Progenitor cell of endocrine pancreas (in vitro differentiated cells): Measurements from ENCODE around the gene SLC25A42. TPM values are rescaled to one million over a fixed set of nuclear protein-coding genes. Genes with fewer than 3 reads are reported as not detected.

ENCODE experiments used
- DNase-seq: peaks from one replicate; pipeline ENCODE4 v3.0.0; 2021; ENCODE audit warnings: low spot score; ENCODE audit not compliant: unreplicated experiment
- H3K27ac Mint-ChIP-seq: 2 replicates; pipeline ENCODE4 v1.8.0; 2021; ENCODE audit warnings: mild to moderate bottlenecking, moderate library complexity, mixed read lengths
- H3K27me3 Mint-ChIP-seq: 2 replicates; pipeline ENCODE4 v1.8.0; 2021; ENCODE audit warnings: mixed read lengths
- H3K36me3 Mint-ChIP-seq: 2 replicates; pipeline ENCODE4 v1.8.0; 2022; ENCODE audit warnings: mixed read lengths; ENCODE audit not compliant: insufficient read depth
- H3K4me1 Mint-ChIP-seq: 2 replicates; pipeline ENCODE4 v1.8.0; 2021; ENCODE audit warnings: low read depth, mixed read lengths
- H3K4me3 Mint-ChIP-seq: 2 replicates; pipeline ENCODE4 v1.8.0; 2021; ENCODE audit warnings: low read depth, mild to moderate bottlenecking, moderate library complexity, mixed read lengths
- H3K9me3 Mint-ChIP-seq: 2 replicates; pipeline ENCODE4 v1.8.0; 2021; ENCODE audit warnings: low read depth, mixed read lengths
- CTCF ChIP-seq: fragments of 200-600 bp; sonication (generic); IDR thresholded peaks from one replicate; pipeline ENCODE4 v1.5.0; 2021; ENCODE audit warnings: antibody characterized with exemption, mild to moderate bottlenecking; ENCODE audit not compliant: unreplicated experiment
- total RNA-seq: library from RNA; stranded (reverse); gene quantifications from 2 replicates; pipeline ENCODE4 v1.2.1, GENCODE V29; 2021

Gene SLC25A42
- total RNA-seq, 1 donor from 2014 or later: 10.5 TPM

DNA sequence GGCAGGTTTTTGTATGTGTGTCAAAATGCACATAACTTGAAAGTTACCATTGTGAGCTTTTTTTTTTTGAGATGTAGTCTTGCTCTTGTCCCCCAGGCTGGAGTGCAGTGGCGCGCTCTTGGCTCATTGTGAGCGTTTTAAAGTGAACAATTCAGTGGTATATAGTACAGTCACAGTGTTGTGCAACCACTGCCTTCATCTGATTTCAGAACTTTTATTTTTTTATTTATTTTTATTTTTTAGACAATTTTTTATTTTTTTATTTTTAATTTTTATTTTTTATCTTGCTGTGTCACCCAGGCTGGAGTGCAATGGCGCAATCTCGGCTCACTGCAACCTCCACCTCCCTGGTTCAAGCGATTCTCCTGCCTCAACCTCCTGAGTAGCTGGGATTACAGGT is 15.0 kb downstream of the SLC25A42 start:
- H3K4me3 Mint-ChIP-seq: no peak overlapping the region
- peaks cover 14% of the 10 kb centered on the region for H3K27me3 Mint-ChIP-seq

DNA sequence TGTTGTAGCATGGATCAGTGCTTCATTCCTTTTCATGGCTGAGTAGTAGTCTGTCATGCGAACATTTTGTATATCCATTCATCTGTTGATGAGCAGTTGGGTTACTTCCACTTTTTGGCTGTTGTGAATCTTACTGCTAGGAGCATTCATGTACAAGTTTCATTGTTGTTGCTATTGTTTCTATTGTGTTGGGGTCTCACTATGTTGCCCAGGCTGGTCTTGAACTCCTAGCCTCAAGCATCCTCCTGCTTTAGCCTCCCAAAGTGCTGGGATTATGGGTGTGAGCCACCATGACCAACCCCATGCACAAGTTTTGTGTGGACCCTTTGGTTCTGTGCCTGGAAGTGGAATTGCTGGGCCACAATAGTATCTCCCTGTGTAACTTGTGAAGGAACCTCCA is 15.8 kb downstream of the SLC25A42 start:
- Mint-ChIP-seq H3K4me3 (no peak overlapping the region), H3K36me3 (peaks cover 3% of the 10 kb centered on the region), H3K4me1 (peaks cover under 1% of the 10 kb centered on the region), H3K9me3 (no peaks in the 10 kb centered on the region), H3K27me3 (peaks cover 12% of the 10 kb centered on the region), H3K27ac (no peak overlapping the region)
- TF ChIP-seq CTCF: no peak
- DNase-seq: no peak

More for the DNA sequence above, 15.0 kb downstream of the SLC25A42 start:
- no peak overlapping the region for H3K27ac Mint-ChIP-seq
- peaks cover 8% of the 10 kb centered on the region for H3K4me1 Mint-ChIP-seq
- H3K9me3 Mint-ChIP-seq: no peaks in the 10 kb centered on the region
- H3K36me3 Mint-ChIP-seq: peaks cover 3% of the 10 kb centered on the region
- TF ChIP-seq CTCF: no peak
- no peak for DNase-seq

- Mint-ChIP-seq H3K4me1 (no peaks in the 10 kb centered on the region), H3K36me3 (peaks cover 3% of the 10 kb centered on the region), H3K27ac (no peak overlapping the region), H3K9me3 (no peaks in the 10 kb centered on the region), H3K27me3 (peaks cover 4% of the 10 kb centered on the region), H3K4me3 (no peak overlapping the region)
- TF ChIP-seq CTCF: no peak
- DNase-seq: no peak
These were observed 17.9 kb downstream of the SLC25A42 start for GRCh38 chr19:19081642-19082151.

DNA sequence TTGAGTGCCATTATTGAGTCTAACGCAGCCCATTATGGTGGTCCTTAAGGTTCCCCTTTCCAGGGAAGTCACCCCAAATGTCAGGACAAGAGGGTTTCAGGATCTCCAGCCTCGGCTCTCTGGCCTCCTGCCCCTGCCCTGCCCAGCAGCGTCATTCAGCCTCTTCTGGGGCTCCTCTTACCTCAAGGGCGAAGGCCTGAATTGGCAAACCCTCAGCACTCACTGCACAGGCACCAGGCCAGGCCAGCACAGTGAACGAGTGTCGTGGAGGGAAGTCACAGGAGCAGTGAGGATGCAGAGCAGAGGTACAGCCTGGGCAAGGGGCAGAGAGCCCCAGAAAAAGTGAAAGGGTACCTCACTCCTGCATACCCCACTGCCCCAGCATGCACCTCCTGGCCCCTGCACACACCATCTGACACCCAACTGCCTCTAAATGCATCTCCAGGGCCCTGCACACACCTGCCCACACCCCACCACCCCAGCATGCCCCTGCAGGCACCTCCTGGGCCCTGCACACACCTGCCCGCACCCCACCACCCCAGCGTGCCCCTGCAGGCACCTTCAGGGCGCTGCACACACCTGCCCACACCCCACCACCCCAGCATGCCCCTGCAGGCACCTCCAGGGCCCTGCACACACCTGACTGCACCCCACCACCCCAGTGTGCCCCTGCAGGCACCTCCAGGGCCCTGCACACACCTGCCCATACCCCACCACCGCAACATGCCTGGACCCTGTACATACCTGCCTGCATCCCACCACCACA is 19.8 kb downstream of the SLC25A42 start:
- H3K27me3 Mint-ChIP-seq: peaks cover 4% of the 10 kb centered on the region

DNA sequence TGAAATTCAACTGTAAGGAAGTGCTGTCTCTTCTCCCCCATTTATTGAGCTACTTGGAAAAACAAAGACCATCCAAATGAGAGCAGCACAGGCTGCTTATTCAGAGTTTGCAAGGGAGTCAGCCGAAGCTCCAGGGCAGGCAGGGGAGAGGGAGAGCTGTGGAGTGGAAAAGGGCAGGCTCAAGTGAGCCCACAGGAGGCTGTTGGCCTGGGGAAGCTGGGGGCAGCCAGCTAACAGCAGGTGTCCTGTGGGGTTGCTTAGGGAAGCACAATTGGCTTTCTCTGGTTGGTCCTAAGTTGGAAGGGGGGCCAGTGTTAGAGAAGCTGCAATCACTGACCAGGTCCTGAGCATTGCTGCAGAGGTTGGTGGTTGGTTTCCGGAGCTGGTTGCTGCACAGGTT is 23.9 kb downstream of the SLC25A42 start:
- TF ChIP-seq CTCF: no peak
- no peaks in the 10 kb centered on the region for H3K36me3 Mint-ChIP-seq
- no peak overlapping the region for H3K4me3 Mint-ChIP-seq
- DNase-seq: no peak
- H3K27me3 Mint-ChIP-seq: no peaks in the 10 kb centered on the region
- no peaks in the 10 kb centered on the region for H3K9me3 Mint-ChIP-seq
- no peak overlapping the region for H3K27ac Mint-ChIP-seq
- H3K4me1 Mint-ChIP-seq: no peaks in the 10 kb centered on the region

More for the DNA sequence above, 19.8 kb downstream of the SLC25A42 start:
- Mint-ChIP-seq H3K4me1 (no peaks in the 10 kb centered on the region), H3K9me3 (no peaks in the 10 kb centered on the region), H3K4me3 (no peak overlapping the region), H3K27ac (no peak overlapping the region), H3K36me3 (no peaks in the 10 kb centered on the region)
- DNase-seq: no peak
- TF ChIP-seq CTCF: no peak
